Hematopoietic multipotent progenitor cell treated with erythropoietin and hydrocortisone succinate and interleukin-3 and kit ligand, for 17 days (in vitro differentiated cells): ENCODE measurements around the gene DMD.
"Not testable (repeated sequence)": the region's sequence is repeated elsewhere in the genome, so short reads cannot be mapped to it uniquely, and the experiment has no call there.

Experiments
- DNase-seq: peaks from one replicate; pipeline ENCODE4 v3.0.0-alpha.2; 2015; ENCODE audit warnings: low spot score

The DMD gene

GRCh38 chrX:33156152-33156726 lies 55.1 kb downstream of the DMD start:
- DNase-seq = no peak

GRCh38 chrX:33149580-33149979 lies 61.8 kb downstream of the DMD start:
- DNase-seq = no peak

- DNase-seq = no peak
Observed at GRCh38 chrX:33149085-33149484, 62.3 kb downstream of the DMD start.

GRCh38 chrX:33142331-33142730 lies 69.0 kb downstream of the DMD start:
- DNase-seq = no peak

GRCh38 chrX:33138677-33139249 lies 72.6 kb downstream of the DMD start:
- no peak for DNase-seq

GRCh38 chrX:33134164-33134563 lies 77.2 kb downstream of the DMD start:
- DNase-seq = no peak

- no peak for DNase-seq
Observed at GRCh38 chrX:33133320-33133719, 78.0 kb downstream of the DMD start.

- no peak for DNase-seq
Observed at GRCh38 chrX:33132569-33132968, 78.8 kb downstream of the DMD start.

GRCh38 chrX:33129607-33130006 lies 81.7 kb downstream of the DMD start:
- DNase-seq = no peak

- no peak for DNase-seq
Observed at GRCh38 chrX:33128048-33128805, 83.1 kb downstream of the DMD start.

GRCh38 chrX:33126469-33126868 lies 84.9 kb downstream of the DMD start:
- no peak for DNase-seq

- DNase-seq = no peak
Observed at GRCh38 chrX:33109858-33110257, 101.5 kb downstream of the DMD start.

GRCh38 chrX:33106737-33107136 lies 104.6 kb downstream of the DMD start:
- DNase-seq = no peak

GRCh38 chrX:33095079-33095478 lies 116.3 kb downstream of the DMD start:
- DNase-seq = no peak

GRCh38 chrX:33087411-33087810 lies 123.9 kb downstream of the DMD start:
- no peak for DNase-seq

GRCh38 chrX:33086886-33087285 lies 124.5 kb downstream of the DMD start:
- no peak for DNase-seq

- no peak for DNase-seq
Observed at GRCh38 chrX:33082371-33082770, 129.0 kb downstream of the DMD start.

GRCh38 chrX:33078273-33078672 lies 133.1 kb downstream of the DMD start:
- DNase-seq = no peak

- DNase-seq = not testable (repeated sequence)
Observed at GRCh38 chrX:33073660-33074059, 137.7 kb downstream of the DMD start.

- no peak for DNase-seq
Observed at GRCh38 chrX:33065415-33065814, 145.9 kb downstream of the DMD start.

GRCh38 chrX:33062041-33062440 lies 149.3 kb downstream of the DMD start:
- no peak for DNase-seq

- DNase-seq = no peak
Observed at GRCh38 chrX:33053001-33053400, 158.3 kb downstream of the DMD start.

- no peak for DNase-seq
Observed at GRCh38 chrX:33045882-33046281, 165.5 kb downstream of the DMD start.

GRCh38 chrX:33045245-33045644 lies 166.1 kb downstream of the DMD start:
- DNase-seq = no peak
